GM19043 (cell line): ENCODE results near the gene ASB15.
"Not testable (repeated sequence)": the region's sequence is repeated elsewhere in the genome, so short reads cannot be mapped to it uniquely, and the experiment has no call there.

ENCODE experiments used
- ATAC-seq: cut with Tn5 transposase; IDR thresholded peaks from one replicate; pipeline ENCODE4 v1.9.1; 2021; ENCODE audit warnings: low read depth; ENCODE audit not compliant: unreplicated experiment

ASB15 gene

GRCh38 chr7:123634011-123634573, 32.5 kb downstream of the ASB15 start:
- not testable (repeated sequence) for ATAC-seq

GRCh38 chr7:123635551-123636359, 34.1 kb downstream of the ASB15 start:
- no peak for ATAC-seq

- no peak for ATAC-seq
Observed at GRCh38 chr7:123637203-123637602, 35.6 kb downstream of the ASB15 start.

- ATAC-seq = no peak
Observed at GRCh38 chr7:123637878-123638277, 36.3 kb downstream of the ASB15 start.

GRCh38 chr7:123639631-123640030, 38.0 kb downstream of the ASB15 start:
- no peak for ATAC-seq

GRCh38 chr7:123640583-123640982, 39.0 kb downstream of the ASB15 start:
- no peak for ATAC-seq

GRCh38 chr7:123641901-123642300, 40.3 kb downstream of the ASB15 start:
- ATAC-seq = no peak

GRCh38 chr7:123643495-123644441, 42.1 kb downstream of the ASB15 start:
- no peak for ATAC-seq

GRCh38 chr7:123645516-123645915, 43.9 kb downstream of the ASB15 start:
- no peak for ATAC-seq

GRCh38 chr7:123647106-123647730, 45.6 kb downstream of the ASB15 start:
- no peak for ATAC-seq

GRCh38 chr7:123649964-123650363, 48.3 kb downstream of the ASB15 start:
- ATAC-seq = no peak

GRCh38 chr7:123650595-123650994, 49.0 kb downstream of the ASB15 start:
- ATAC-seq = no peak

GRCh38 chr7:123652406-123652805, 50.8 kb downstream of the ASB15 start:
- ATAC-seq = no peak

GRCh38 chr7:123653162-123653561, 51.5 kb downstream of the ASB15 start:
- ATAC-seq = no peak

GRCh38 chr7:123655614-123656013, 54.0 kb downstream of the ASB15 start, which contains the start of gene LMOD2:
LMOD2 (plus strand) TSS chr7:123655866; CDS start chr7:123655964, 98 bp downstream.
- no peak for ATAC-seq

GRCh38 chr7:123656544-123657303, 55.1 kb downstream of the ASB15 start:
- ATAC-seq = no peak

GRCh38 chr7:123657304-123657685, 55.7 kb downstream of the ASB15 start:
- no peak for ATAC-seq

GRCh38 chr7:123658023-123658422, 56.4 kb downstream of the ASB15 start:
- ATAC-seq = no peak

GRCh38 chr7:123660514-123661354, 59.1 kb downstream of the ASB15 start:
- ATAC-seq = no peak
